ENCODE measurements around the gene OPN1MW3. TPM values are rescaled to one million over a fixed set of nuclear protein-coding genes. Genes with fewer than 3 reads are reported as not detected.

OPN1MW3 gene
- total RNA-seq, 2 donors from 2014 or later = not detected

DNA sequence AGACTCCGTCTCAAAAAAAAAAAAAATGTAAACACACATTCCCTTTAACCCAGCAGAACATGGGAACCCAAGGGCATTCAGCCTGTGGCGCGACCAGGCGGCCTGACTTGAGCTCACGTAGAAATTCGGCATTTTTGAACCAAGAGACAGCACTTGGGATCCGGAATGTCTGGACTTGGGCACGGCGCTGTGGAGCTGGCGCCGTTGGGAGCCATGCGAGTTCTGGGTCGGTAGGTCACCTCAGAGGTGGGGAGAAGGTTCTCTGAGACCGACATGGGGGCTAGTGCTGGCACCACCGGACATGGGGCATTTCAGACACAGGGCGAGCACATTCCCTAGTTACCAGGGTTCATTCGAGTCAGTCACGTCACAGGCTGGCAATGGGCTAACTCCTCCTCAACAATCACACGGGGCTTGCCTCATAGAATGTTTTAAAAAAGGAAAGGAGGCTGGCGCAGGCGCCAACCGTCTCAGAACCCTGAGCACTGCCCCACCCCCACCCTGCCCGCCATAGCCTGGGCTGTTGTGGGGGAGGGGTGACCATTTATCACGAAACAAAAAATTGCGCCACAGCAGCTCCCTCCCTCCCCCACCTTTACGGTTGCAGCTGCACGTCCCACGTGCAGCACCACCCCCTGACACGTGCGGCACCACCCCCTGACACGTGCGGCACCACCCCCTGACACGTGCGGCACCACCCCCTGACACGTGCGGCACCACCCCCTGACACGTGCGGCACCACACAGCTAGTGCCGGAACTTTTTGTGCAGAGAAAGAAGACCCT lies 37.6 kb downstream of the OPN1MW3 start, which contains the start of gene TEX28:
Gene TEX28 (minus strand): TSS at position 334 of the 784 bp plus-strand sequence. CDS start 3,007 bp downstream, outside the sequence.
- Histone ChIP-seq H3K4me3 (ENCODE audit: low read length) (no peak within 1 kb of the TSS), H3K36me3 (ENCODE audit: control insufficient read depth, insufficient read depth, low read length) (no peaks in the 10 kb centered on the region), H3K9ac (ENCODE audit: extremely low read depth, low read length, poor library complexity, severe bottlenecking) (no peak within 1 kb of the TSS), H3K27me3 (ENCODE audit: control insufficient read depth, insufficient read depth, low read length, poor library complexity, severe bottlenecking) (no peaks in the 10 kb centered on the region), H3K27ac (ENCODE audit: low read depth, low read length) (no peak within 1 kb of the TSS), H3K9me3 (ENCODE audit: control insufficient read depth, low read length) (no peaks in the 10 kb centered on the region), H3K4me1 (ENCODE audit: control insufficient read depth, insufficient read depth, low read length) (no peaks in the 10 kb centered on the region)
- no peaks in the 10 kb centered on the region for H3K27me3 Mint-ChIP-seq (ENCODE audit: insufficient read depth)
- no peaks in the 10 kb centered on the region for H3K4me1 Mint-ChIP-seq
- H3K4me3 Mint-ChIP-seq = no peak within 1 kb of the TSS
- peaks cover 44% of the 10 kb centered on the region for H3K9me3 Mint-ChIP-seq
- no peak within 1 kb of the TSS for H3K27ac Mint-ChIP-seq
- 95 to 100% methylated on average over 3 to 29 of the region's 39 CpGs for WGBS, 2 experiments (ENCODE audit: insufficient coverage in 1 of 2, insufficient read length in 1 of 2)
- no peak for DNase-seq
- H3K36me3 Mint-ChIP-seq (ENCODE audit: low read depth) = no peaks in the 10 kb centered on the region
- TF ChIP-seq CTCF (conservative IDR thresholded peaks at IDR 0.05) = no peak

- no peak for TF ChIP-seq CTCF (conservative IDR thresholded peaks at IDR 0.05)
- no peak for DNase-seq
- Mint-ChIP-seq H3K27me3 (ENCODE audit: insufficient read depth) (no peaks in the 10 kb centered on the region), H3K9me3 (peaks cover 48% of the 10 kb centered on the region), H3K27ac (no peak within 1 kb of the TSS), H3K4me3 (no peak within 1 kb of the TSS), H3K4me1 (no peaks in the 10 kb centered on the region), H3K36me3 (ENCODE audit: low read depth) (no peaks in the 10 kb centered on the region)
- H3K9ac ChIP-seq (ENCODE audit: extremely low read depth, low read length, poor library complexity, severe bottlenecking) = no peak within 1 kb of the TSS
- no peak within 1 kb of the TSS for H3K27ac ChIP-seq (ENCODE audit: low read depth, low read length)
- no peaks in the 10 kb centered on the region for H3K36me3 ChIP-seq (ENCODE audit: control insufficient read depth, insufficient read depth, low read length)
- H3K27me3 ChIP-seq (ENCODE audit: control insufficient read depth, insufficient read depth, low read length, poor library complexity, severe bottlenecking) = no peaks in the 10 kb centered on the region
- H3K4me1 ChIP-seq (ENCODE audit: control insufficient read depth, insufficient read depth, low read length) = no peaks in the 10 kb centered on the region
- H3K9me3 ChIP-seq (ENCODE audit: control insufficient read depth, low read length) = no peaks in the 10 kb centered on the region
- no peak within 1 kb of the TSS for H3K4me3 ChIP-seq (ENCODE audit: low read length)
- 94 to 96% methylated on average over 8 to 37 of the region's 37 CpGs for WGBS, 2 experiments (ENCODE audit: insufficient coverage in 1 of 2, insufficient read length in 1 of 2)
Observed at GRCh38 chrX:154295664-154296310, 38.4 kb downstream of the OPN1MW3 start, which contains the start of gene TKTL1. Gene TKTL1 (plus strand): TSS chrX:154295795. CDS start chrX:154295860, 65 bp downstream.

DNA sequence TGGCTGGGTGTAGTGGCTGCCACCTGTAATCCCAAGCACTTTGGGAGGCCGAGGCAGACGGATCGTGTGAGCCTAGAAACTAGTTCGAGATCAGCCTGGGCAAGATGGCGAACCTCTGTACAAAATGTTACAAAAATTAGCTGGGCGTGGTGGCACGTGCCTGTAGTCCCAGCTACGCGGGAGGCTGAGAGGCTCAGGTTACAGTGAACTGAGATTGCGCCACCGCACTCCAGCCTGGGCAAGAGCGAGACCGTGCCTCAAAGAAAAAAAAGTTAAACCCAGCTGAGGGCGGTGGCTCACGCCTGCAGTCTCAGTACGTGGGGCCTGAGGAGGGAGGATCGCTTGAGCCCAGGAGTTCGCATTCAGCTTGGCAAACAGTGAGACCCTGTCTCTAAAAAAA lies 39.3 kb downstream of the OPN1MW3 start:
- 87 to 95% methylated on average over 8 to 18 of the region's 18 CpGs for WGBS, 2 experiments (ENCODE audit: insufficient coverage in 1 of 2, insufficient read length in 1 of 2)
- Histone ChIP-seq H3K4me3 (ENCODE audit: low read length) (no peak overlapping the region), H3K27ac (ENCODE audit: low read depth, low read length) (no peak overlapping the region), H3K4me1 (ENCODE audit: control insufficient read depth, insufficient read depth, low read length) (no peaks in the 10 kb centered on the region), H3K9ac (ENCODE audit: extremely low read depth, low read length, poor library complexity, severe bottlenecking) (no peak overlapping the region), H3K36me3 (ENCODE audit: control insufficient read depth, insufficient read depth, low read length) (no peaks in the 10 kb centered on the region), H3K9me3 (ENCODE audit: control insufficient read depth, low read length) (no peaks in the 10 kb centered on the region), H3K27me3 (ENCODE audit: control insufficient read depth, insufficient read depth, low read length, poor library complexity, severe bottlenecking) (no peaks in the 10 kb centered on the region)
- Mint-ChIP-seq H3K36me3 (ENCODE audit: low read depth) (no peaks in the 10 kb centered on the region), H3K27me3 (ENCODE audit: insufficient read depth) (no peaks in the 10 kb centered on the region), H3K9me3 (peaks cover 55% of the 10 kb centered on the region), H3K4me3 (no peak overlapping the region), H3K4me1 (no peaks in the 10 kb centered on the region), H3K27ac (no peak overlapping the region)
- TF ChIP-seq CTCF (conservative IDR thresholded peaks at IDR 0.05) = no peak
- no peak for DNase-seq

Measured in endodermal cell (in vitro differentiated cells).